ENCODE data around the gene TRAPPC10.

The TRAPPC10 gene

DNA sequence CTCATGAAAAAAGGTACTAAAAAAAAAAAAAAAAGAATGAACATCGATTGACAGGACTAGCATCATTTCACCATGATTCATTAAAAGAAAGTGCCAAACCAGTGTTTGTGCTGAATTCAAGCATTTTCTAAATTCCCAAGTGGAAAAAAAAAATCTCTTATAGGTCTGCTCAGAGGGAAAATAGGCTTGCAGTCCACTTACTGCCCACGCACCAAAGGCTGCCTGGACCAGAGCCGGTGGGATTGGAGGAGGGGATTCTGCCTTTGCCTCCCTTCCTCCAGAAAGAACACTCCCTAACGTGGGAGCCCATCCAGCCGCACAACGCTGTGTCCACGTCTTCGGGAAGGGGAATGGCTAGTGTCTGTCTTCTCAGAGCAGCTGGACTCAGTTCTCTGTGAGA lies 5.5 kb upstream of the TRAPPC10 start:
- H3K9me3 ChIP-seq (ENCODE audit: insufficient read depth, low read depth, low read length) = no peaks in the 10 kb centered on the region
- H3K4me2 ChIP-seq (ENCODE audit: low read depth, low read length, poor library complexity, severe bottlenecking) = no peak overlapping the region
- no peaks in the 10 kb centered on the region for H3K27me3 ChIP-seq (ENCODE audit: insufficient read depth, low read length, poor library complexity, severe bottlenecking)
- H2AFZ ChIP-seq (ENCODE audit: low read length) = no peak overlapping the region
- no peak for TF ChIP-seq CTCF (conservative IDR thresholded peaks at IDR 0.05; ENCODE audit: low read length)
- no peak for TF ChIP-seq EZH2phosphoT487 (IDR thresholded peaks at IDR 0.05; ENCODE audit: borderline replicate concordance)
- H3K36me3 ChIP-seq (ENCODE audit: insufficient read depth, low read length) = no peaks in the 10 kb centered on the region
- H3K4me1 ChIP-seq (ENCODE audit: insufficient read depth, low read length, poor library complexity, severe bottlenecking) = peaks cover 15% of the 10 kb centered on the region
- no peaks in the 10 kb centered on the region for H4K20me1 ChIP-seq (ENCODE audit: insufficient read depth, low read length, poor library complexity, severe bottlenecking)
- H3K9me2 ChIP-seq (replicated peaks; ENCODE audit: low read depth, low read length) = no peaks in the 10 kb centered on the region
- peaks cover 8% of the 10 kb centered on the region; the same call in 1 of the 2 replicates for H3K79me2 ChIP-seq (ENCODE audit: insufficient read depth, low read length)
- no peaks in the 10 kb centered on the region for H3F3A ChIP-seq (ENCODE audit: low read depth)
- H3K4me3 ChIP-seq (ENCODE audit: low read length, poor library complexity, severe bottlenecking) = no peak overlapping the region
- no peak overlapping the region for H3K9ac ChIP-seq (ENCODE audit: low read depth, low read length, poor library complexity, severe bottlenecking)

- Histone ChIP-seq H3K36me3 (ENCODE audit: insufficient read depth, low read length) (no peaks in the 10 kb centered on the region), H3K4me3 (ENCODE audit: low read length, poor library complexity, severe bottlenecking) (no peak overlapping the region), H3K4me1 (ENCODE audit: insufficient read depth, low read length, poor library complexity, severe bottlenecking) (peaks cover 39% of the 10 kb centered on the region), H3K79me2 (ENCODE audit: insufficient read depth, low read length) (peaks cover 39% of the 10 kb centered on the region), H3K9ac (ENCODE audit: low read depth, low read length, poor library complexity, severe bottlenecking) (peak overlapping the region; percentile 93), H3K27me3 (ENCODE audit: insufficient read depth, low read length, poor library complexity, severe bottlenecking) (no peaks in the 10 kb centered on the region), H3K9me2 (replicated peaks; ENCODE audit: low read depth, low read length) (no peaks in the 10 kb centered on the region), H3K9me3 (ENCODE audit: insufficient read depth, low read depth, low read length) (no peaks in the 10 kb centered on the region), H3K4me2 (ENCODE audit: low read depth, low read length, poor library complexity, severe bottlenecking) (peak overlapping the region; percentile 84), H4K20me1 (ENCODE audit: insufficient read depth, low read length, poor library complexity, severe bottlenecking) (peaks cover 23% of the 10 kb centered on the region), H2AFZ (ENCODE audit: low read length) (no peak overlapping the region), H3F3A (ENCODE audit: low read depth) (peaks cover 8% of the 10 kb centered on the region; the same call in 1 of the 2 replicates)
- TF ChIP-seq EZH2phosphoT487 (IDR thresholded peaks at IDR 0.05; ENCODE audit: borderline replicate concordance) (no peak), CTCF (conservative IDR thresholded peaks at IDR 0.05; ENCODE audit: low read length) (no peak)
Observed at GRCh38 chr21:44010429-44010828, 1.7 kb upstream of the TRAPPC10 start.

GRCh38 chr21:44011123-44011522 lies 986 bp upstream of the TRAPPC10 start:
- H3K4me1 ChIP-seq (ENCODE audit: insufficient read depth, low read length, poor library complexity, severe bottlenecking) = peaks cover 46% of the 10 kb centered on the region
- no peaks in the 10 kb centered on the region for H3K36me3 ChIP-seq (ENCODE audit: insufficient read depth, low read length)
- TF ChIP-seq CTCF (conservative IDR thresholded peaks at IDR 0.05; ENCODE audit: low read length) (no peak), EZH2phosphoT487 (IDR thresholded peaks at IDR 0.05; ENCODE audit: borderline replicate concordance) (no peak)
- H2AFZ ChIP-seq (ENCODE audit: low read length) = no peak overlapping the region
- peak overlapping the region; percentile 93 for H3K9ac ChIP-seq (ENCODE audit: low read depth, low read length, poor library complexity, severe bottlenecking)
- H3K4me2 ChIP-seq (ENCODE audit: low read depth, low read length, poor library complexity, severe bottlenecking) = peak overlapping the region; percentile 84
- peaks cover 46% of the 10 kb centered on the region for H3K79me2 ChIP-seq (ENCODE audit: insufficient read depth, low read length)
- H3K4me3 ChIP-seq (ENCODE audit: low read length, poor library complexity, severe bottlenecking) = peak overlapping the region; percentile 79
- peaks cover 30% of the 10 kb centered on the region for H4K20me1 ChIP-seq (ENCODE audit: insufficient read depth, low read length, poor library complexity, severe bottlenecking)
- peaks cover 8% of the 10 kb centered on the region; the same call in 1 of the 2 replicates for H3F3A ChIP-seq (ENCODE audit: low read depth)
- no peaks in the 10 kb centered on the region for H3K27me3 ChIP-seq (ENCODE audit: insufficient read depth, low read length, poor library complexity, severe bottlenecking)
- no peaks in the 10 kb centered on the region for H3K9me2 ChIP-seq (replicated peaks; ENCODE audit: low read depth, low read length)
- no peaks in the 10 kb centered on the region for H3K9me3 ChIP-seq (ENCODE audit: insufficient read depth, low read depth, low read length)
